PFSK-1 (cell line): ENCODE data around the gene ACBD4.

Experiments
- POLR2AphosphoS5 ChIP-seq: IDR thresholded peaks from 2 replicates; pipeline ENCODE4 v1.6.1; 2012; ENCODE audit warnings: low read depth, mild to moderate bottlenecking, control low read depth, low read length, moderate library complexity
- SIN3A ChIP-seq: IDR thresholded peaks from 2 replicates; pipeline ENCODE4 v1.6.1; 2012; ENCODE audit warnings: mild to moderate bottlenecking, low read length, moderate library complexity, borderline replicate concordance; ENCODE audit not compliant: insufficient read depth

DNA sequence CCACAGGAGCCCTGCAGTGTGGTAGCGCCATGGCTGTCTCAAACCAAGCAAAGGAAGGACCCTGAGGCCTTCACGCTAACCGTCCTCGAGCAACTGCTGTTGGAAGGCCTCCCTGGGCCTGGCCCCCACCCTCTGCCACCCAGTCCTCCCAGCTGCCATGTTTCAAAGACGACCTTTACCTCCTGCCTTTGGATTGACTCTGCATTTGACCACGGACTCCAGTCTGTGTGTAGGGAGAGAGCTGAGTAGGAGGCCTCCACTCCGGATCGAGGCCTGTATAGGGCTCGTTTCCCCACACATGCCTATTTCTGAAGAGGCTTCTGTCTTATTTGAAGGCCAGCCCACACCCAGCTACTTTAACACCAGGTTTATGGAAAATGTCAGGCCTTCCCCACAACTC, 27.4 kb upstream of the ACBD4 start:
- no peak for TF ChIP-seq POLR2AphosphoS5
- no peak for TF ChIP-seq SIN3A
